Stimulated activated CD8-positive, alpha-beta memory T cell treated with anti-CD3 and anti-CD28 coated beads, Interleukin-7, amount 100 ng/mL, for 1 hour (primary cell): Measurements from ENCODE around the gene CCNK.

Experiments used
- DNase-seq, 2 donors: peaks; one replicate each; pipeline ENCODE4 v3.0.0-alpha.2; 2020; ENCODE audit warnings: low read depth in 2 of 2

Gene CCNK

GRCh38 chr14:99507860-99508640 lies 26.8 kb downstream of the CCNK start:
- DNase-seq, result no peak

- DNase-seq, result no peak
Observed at GRCh38 chr14:99508896-99509629, 27.9 kb downstream of the CCNK start.

GRCh38 chr14:99509871-99510555 lies 28.8 kb downstream of the CCNK start:
- no peak for DNase-seq

- DNase-seq, result no peak
Observed at GRCh38 chr14:99510556-99511139, 29.4 kb downstream of the CCNK start.

GRCh38 chr14:99511421-99512109 lies 30.4 kb downstream of the CCNK start:
- DNase-seq, result no peak

GRCh38 chr14:99512110-99512449 lies 30.9 kb downstream of the CCNK start:
- no peak for DNase-seq

- no peak for DNase-seq
Observed at GRCh38 chr14:99512571-99513182, 31.5 kb downstream of the CCNK start.

- no peak for DNase-seq
Observed at GRCh38 chr14:99513183-99513694, 32.0 kb downstream of the CCNK start.

GRCh38 chr14:99513946-99514551 lies 32.8 kb downstream of the CCNK start:
- DNase-seq, result no peak

- no peak for DNase-seq
Observed at GRCh38 chr14:99514552-99515300, 33.5 kb downstream of the CCNK start.

- no peak for DNase-seq
Observed at GRCh38 chr14:99515301-99516155, 34.3 kb downstream of the CCNK start.

GRCh38 chr14:99516156-99516870 lies 35.1 kb downstream of the CCNK start:
- DNase-seq, result no peak

- DNase-seq, result no peak
Observed at GRCh38 chr14:99516871-99517642, 35.8 kb downstream of the CCNK start.

- DNase-seq, result no peak
Observed at GRCh38 chr14:99517643-99518381, 36.6 kb downstream of the CCNK start.

- peak; percentile 62 to 78 for DNase-seq
Observed at GRCh38 chr14:99518441-99519346, 37.5 kb downstream of the CCNK start.
